ENCODE measurements around the gene HS3ST5.
"Not testable (repeated sequence)": the region's sequence is repeated elsewhere in the genome, so short reads cannot be mapped to it uniquely, and the experiment has no call there.

GRCh38 chr6:114017146-114017545 is 325.7 kb downstream of the HS3ST5 start:
- not testable (repeated sequence) for TF ChIP-seq ZNF274 (IDR thresholded peaks at IDR 0.05; ENCODE audit: low read depth, low read length); CTCF (IDR thresholded peaks at IDR 0.05 in 2 of 3, conservative IDR thresholded peaks at IDR 0.05 in 1 of 3; ENCODE audit: borderline replicate concordance in 1 of 3, insufficient read depth in 1 of 3, low read depth in 2 of 3, low read length in 2 of 3); RAD21 (IDR thresholded peaks at IDR 0.05; ENCODE audit: low read depth); YY1 (IDR thresholded peaks at IDR 0.05; ENCODE audit: extremely low read depth, insufficient replicate concordance, low read depth, low read length); EZH2 (IDR thresholded peaks at IDR 0.05)
- peak; percentile 78 for TF ChIP-seq JUND (IDR thresholded peaks at IDR 0.05)
- TF ChIP-seq CBX3 (IDR thresholded peaks at IDR 0.05; ENCODE audit: low read depth): peak; percentile 90
- TF ChIP-seq, protein P1, sequence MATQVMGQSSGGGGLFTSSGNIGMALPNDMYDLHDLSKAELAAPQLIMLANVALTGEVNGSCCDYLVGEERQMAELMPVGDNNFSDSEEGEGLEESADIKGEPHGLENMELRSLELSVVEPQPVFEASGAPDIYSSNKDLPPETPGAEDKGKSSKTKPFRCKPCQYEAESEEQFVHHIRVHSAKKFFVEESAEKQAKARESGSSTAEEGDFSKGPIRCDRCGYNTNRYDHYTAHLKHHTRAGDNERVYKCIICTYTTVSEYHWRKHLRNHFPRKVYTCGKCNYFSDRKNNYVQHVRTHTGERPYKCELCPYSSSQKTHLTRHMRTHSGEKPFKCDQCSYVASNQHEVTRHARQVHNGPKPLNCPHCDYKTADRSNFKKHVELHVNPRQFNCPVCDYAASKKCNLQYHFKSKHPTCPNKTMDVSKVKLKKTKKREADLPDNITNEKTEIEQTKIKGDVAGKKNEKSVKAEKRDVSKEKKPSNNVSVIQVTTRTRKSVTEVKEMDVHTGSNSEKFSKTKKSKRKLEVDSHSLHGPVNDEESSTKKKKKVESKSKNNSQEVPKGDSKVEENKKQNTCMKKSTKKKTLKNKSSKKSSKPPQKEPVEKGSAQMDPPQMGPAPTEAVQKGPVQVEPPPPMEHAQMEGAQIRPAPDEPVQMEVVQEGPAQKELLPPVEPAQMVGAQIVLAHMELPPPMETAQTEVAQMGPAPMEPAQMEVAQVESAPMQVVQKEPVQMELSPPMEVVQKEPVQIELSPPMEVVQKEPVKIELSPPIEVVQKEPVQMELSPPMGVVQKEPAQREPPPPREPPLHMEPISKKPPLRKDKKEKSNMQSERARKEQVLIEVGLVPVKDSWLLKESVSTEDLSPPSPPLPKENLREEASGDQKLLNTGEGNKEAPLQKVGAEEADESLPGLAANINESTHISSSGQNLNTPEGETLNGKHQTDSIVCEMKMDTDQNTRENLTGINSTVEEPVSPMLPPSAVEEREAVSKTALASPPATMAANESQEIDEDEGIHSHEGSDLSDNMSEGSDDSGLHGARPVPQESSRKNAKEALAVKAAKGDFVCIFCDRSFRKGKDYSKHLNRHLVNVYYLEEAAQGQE (IDR thresholded peaks at IDR 0.05; ENCODE audit: low read depth): not testable (repeated sequence)

Data from HCT116 (cell line).